K562 (cell line): ENCODE results near the gene TNFSF9. TPM values are rescaled to one million over a fixed set of nuclear protein-coding genes. Genes with fewer than 3 reads are reported as not detected.

ENCODE experiments used
- ASH1L ChIP-seq: fragments of 450-650 bp; IDR thresholded peaks from 2 replicates; pipeline ENCODE4 v1.6.1; 2018; ENCODE audit warnings: borderline replicate concordance, mild to moderate bottlenecking, low read depth; ENCODE audit not compliant: partially characterized antibody
- BRCA1 ChIP-seq, 2 experiments: fragments of 450-650 bp in 1 of 2; sonication (generic) in 1 of 2; formaldehyde crosslinking in 1 of 2; IDR thresholded peaks; 2 replicates each; pipeline versions ENCODE4 v1.5.0 to v1.6.1; 2017 to 2020; ENCODE audit warnings: mild to moderate bottlenecking in 1 of 2, missing genetic modification reagents in 1 of 2
- CAMTA2 ChIP-seq: fragments of 250-450 bp; sonication (Bioruptor Pico); conservative IDR thresholded peaks from 2 replicates; pipeline ENCODE4 v1.5.1; 2022
- ETV6 ChIP-seq, 3 experiments: fragments of 150-350 bp in 1 of 3; sonication (generic) in 1 of 3; formaldehyde crosslinking in 1 of 3; IDR thresholded peaks; 2 replicates each; pipeline versions ENCODE4 v1.6.1 to v1.8.0; 2014 to 2022; ENCODE audit warnings: borderline replicate concordance in 2 of 3, low read depth in 2 of 3, antibody characterized with exemption in 1 of 3, low read length in 1 of 3, mild to moderate bottlenecking in 1 of 3, missing genetic modification reagents in 1 of 3
- HNRNPLL ChIP-seq: fragments of 200-400 bp; formaldehyde crosslinking; IDR thresholded peaks from 2 replicates; pipeline ENCODE4 v1.6.1; 2017; ENCODE audit warnings: low read length, low read depth, mild to moderate bottlenecking; ENCODE audit not compliant: poor library complexity, severe bottlenecking
- ILF3 ChIP-seq: fragments of 450-650 bp; IDR thresholded peaks from 2 replicates; pipeline ENCODE4 v1.6.1; 2018; ENCODE audit warnings: antibody characterized with exemption, mild to moderate bottlenecking, moderate library complexity, borderline replicate concordance
- JUND ChIP-seq, 2 experiments: IDR thresholded peaks; 2 replicates in 1 of 2; 3 replicates in 1 of 2; pipeline ENCODE4 v1.6.1; 2011; ENCODE audit warnings: borderline replicate concordance in 2 of 2, low read depth in 2 of 2, low read length in 2 of 2, improper control_type of control experiment in 1 of 2, missing biosample characterization in 1 of 2, missing genetic modification characterization in 1 of 2, missing genetic modification reagents in 1 of 2
- NFE2L1 ChIP-seq: fragments of 450-650 bp; IDR thresholded peaks from 2 replicates; pipeline ENCODE4 v1.6.1; 2016; ENCODE audit warnings: missing genetic modification characterization, low read depth, mild to moderate bottlenecking, missing compliant biosample characterization, moderate library complexity, borderline replicate concordance
- NONO ChIP-seq, 2 experiments: fragments of 200-400 bp in 1 of 2; fragments of 450-650 bp in 1 of 2; formaldehyde crosslinking in 1 of 2; IDR thresholded peaks; 2 replicates each; pipeline ENCODE4 v1.6.1; 2017; ENCODE audit warnings: low read depth in 2 of 2, mild to moderate bottlenecking in 2 of 2, moderate library complexity in 2 of 2, low read length in 1 of 2
- SETDB1 ChIP-seq: IDR thresholded peaks from one replicate; pipeline ENCODE4 v1.6.1; 2012; ENCODE audit warnings: low read length, control low read depth, inconsistent platforms
- SMARCB1 ChIP-seq: IDR thresholded peaks from 2 replicates; pipeline ENCODE4 v1.6.1; 2011; ENCODE audit warnings: improper control_type of control experiment, low read depth; ENCODE audit not compliant: insufficient read length
- SRSF1 ChIP-seq: fragments of 200-400 bp; formaldehyde crosslinking; IDR thresholded peaks from 2 replicates; pipeline ENCODE4 v1.6.1; 2017; ENCODE audit warnings: mild to moderate bottlenecking, low read depth, low read length, moderate library complexity
- SRSF7 ChIP-seq: fragments of 200-400 bp; formaldehyde crosslinking; optimal IDR thresholded peaks from 2 replicates; pipeline ENCODE3; 2017; ENCODE audit warnings: mild to moderate bottlenecking, low read depth, low read length
- ZKSCAN1 ChIP-seq: fragments of 150-350 bp; IDR thresholded peaks from 2 replicates; pipeline ENCODE4 v1.6.1; 2016; ENCODE audit warnings: low read depth, low read length
- ZNF239 ChIP-seq: fragments of 250-450 bp; sonication (Bioruptor Pico); IDR thresholded peaks from 2 replicates; pipeline ENCODE4 v1.4.0; 2020; ENCODE audit warnings: mild to moderate bottlenecking
- ZNF384 ChIP-seq: IDR thresholded peaks from 2 replicates; pipeline ENCODE4 v1.6.1; 2012; ENCODE audit warnings: low read depth, low read length, improper control_type of control experiment
- ZNF76 ChIP-seq: fragments of 250-450 bp; sonication (Bioruptor Pico); IDR thresholded peaks from 2 replicates; pipeline ENCODE4 v1.4.0; 2020; ENCODE audit warnings: mild to moderate bottlenecking, moderate library complexity, borderline replicate concordance
- ZNF79 ChIP-seq: fragments of 250-450 bp; sonication (Bioruptor Pico); IDR thresholded peaks from 2 replicates; pipeline ENCODE4 v1.4.0; 2020; ENCODE audit warnings: low read depth, mild to moderate bottlenecking, moderate library complexity
- ZNF830 ChIP-seq: fragments of 250-450 bp; sonication (Bioruptor Pico); IDR thresholded peaks from 2 replicates; pipeline ENCODE4 v1.5.0; 2021; ENCODE audit warnings: mild to moderate bottlenecking
- polyA plus RNA-seq, 8 experiments: library from polyadenylated mRNA; depleted of rRNA in 4 of 8; stranded (reverse) in 5 of 8; unstranded in 3 of 8; fragments of >200 nt; fragmentation: Nextera tagmentation in 2 of 8; fragmentation: Illumina TruSeq in 1 of 8; extraction: Ambion mirVana in 2 of 8; extraction: Trizol in 1 of 8; gene quantifications; 2 replicates each; pipeline versions ENCODE4 v1.2.1 to v1.2.3, GENCODE V29; 2011 to 2014; ENCODE audit warnings: inconsistent platforms in 1 of 8, missing spikeins in 1 of 8
- total RNA-seq, 7 experiments: library from RNA; depleted of rRNA in 6 of 7; stranded (reverse); fragments of >200 nt in 6 of 7; fragmentation: Illumina TruSeq in 2 of 7; extraction: Trizol in 2 of 7; gene quantifications; 2 replicates each; pipeline versions ENCODE4 v1.2.1 to v1.2.3, GENCODE V29; 2011 to 2021; ENCODE audit warnings: low replicate concordance in 1 of 7
- TF ChIP-seq, protein P1 (sequence below): sonication (generic); formaldehyde crosslinking; IDR thresholded peaks from 2 replicates; pipeline ENCODE4 v1.8.1; 2022; ENCODE audit warnings: missing genetic modification reagents
- TF ChIP-seq, protein P2 (sequence below): fragments of 250-450 bp; sonication (Bioruptor Pico); IDR thresholded peaks from 2 replicates; pipeline ENCODE4 v1.8.0; 2022; ENCODE audit warnings: inconsistent platforms
- TF ChIP-seq, protein P3 (sequence below): sonication (generic); IDR thresholded peaks from 2 replicates; pipeline ENCODE4 v1.6.1; 2016
- TF ChIP-seq, protein P4 (sequence below): sonication (generic); formaldehyde crosslinking; IDR thresholded peaks from 2 replicates; pipeline ENCODE4 v1.8.0; 2023; ENCODE audit warnings: mild to moderate bottlenecking, missing genetic modification reagents

TNFSF9 gene
- total and polyA plus RNA-seq, 9 of the 15 experiments (the other 6 are each of a cell fraction or from before 2014, with no cell fraction given) = 1.4 to 17.9 (median 6.5) TPM

DNA sequence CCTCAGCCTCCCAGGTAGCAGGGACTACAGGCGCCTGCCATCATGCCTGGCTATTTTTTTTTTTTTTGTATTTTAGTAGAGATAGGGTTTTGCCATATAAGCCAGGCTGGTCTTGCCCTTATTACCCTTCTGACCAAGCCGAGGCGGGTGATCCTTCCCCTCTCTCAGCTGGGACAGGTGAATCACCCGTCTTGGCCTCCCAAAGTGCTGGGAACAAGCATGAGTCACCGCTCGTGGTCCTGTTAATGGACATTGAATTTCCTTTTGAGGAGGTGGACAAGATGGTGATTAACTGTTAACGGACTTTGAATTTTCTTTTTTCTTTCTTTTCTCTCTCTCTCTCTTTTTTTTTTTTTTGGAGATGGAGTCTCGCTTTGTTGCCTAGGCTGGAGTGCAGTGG is 49.5 kb downstream of the TNFSF9 start (continued):
- TF ChIP-seq, protein P1, sequence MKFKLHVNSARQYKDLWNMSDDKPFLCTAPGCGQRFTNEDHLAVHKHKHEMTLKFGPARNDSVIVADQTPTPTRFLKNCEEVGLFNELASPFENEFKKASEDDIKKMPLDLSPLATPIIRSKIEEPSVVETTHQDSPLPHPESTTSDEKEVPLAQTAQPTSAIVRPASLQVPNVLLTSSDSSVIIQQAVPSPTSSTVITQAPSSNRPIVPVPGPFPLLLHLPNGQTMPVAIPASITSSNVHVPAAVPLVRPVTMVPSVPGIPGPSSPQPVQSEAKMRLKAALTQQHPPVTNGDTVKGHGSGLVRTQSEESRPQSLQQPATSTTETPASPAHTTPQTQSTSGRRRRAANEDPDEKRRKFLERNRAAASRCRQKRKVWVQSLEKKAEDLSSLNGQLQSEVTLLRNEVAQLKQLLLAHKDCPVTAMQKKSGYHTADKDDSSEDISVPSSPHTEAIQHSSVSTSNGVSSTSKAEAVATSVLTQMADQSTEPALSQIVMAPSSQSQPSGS (CRISPR knock-in tag) = no peak
- TF ChIP-seq SMARCB1 (no peak), NONO (IDR thresholded peaks at IDR 0.05; ENCODE audit: low read depth in 2 of 2, low read length in 1 of 2) (no peak), ILF3 (no peak), ZKSCAN1 (no peak), ZNF79 (CRISPR knock-in tag) (no peak), HNRNPLL (no peak), ZNF239 (CRISPR knock-in tag) (no peak), JUND (IDR thresholded peaks at IDR 0.05; ENCODE audit: borderline replicate concordance, low read depth, low read length) (peak; percentile 93), JUND (tag; IDR thresholded peaks at IDR 0.05; ENCODE audit: borderline replicate concordance, low read depth, low read length) (peak; percentile 72; the same call in 1 of the 3 replicates), ZNF384 (no peak), SRSF1 (no peak), ZNF76 (no peak), NFE2L1 (no peak), ZNF830 (CRISPR knock-in tag) (no peak), ASH1L (no peak), BRCA1 (IDR thresholded peaks at IDR 0.05) (no peak), BRCA1 (CRISPR knock-in tag; IDR thresholded peaks at IDR 0.05) (no peak), CAMTA2 (CRISPR knock-in tag) (no peak), SRSF7 (no peak), ETV6 (IDR thresholded peaks at IDR 0.05; ENCODE audit: borderline replicate concordance in 1 of 2, low read depth in 2 of 2, low read length in 1 of 2) (no peak), ETV6 (CRISPR knock-in tag; IDR thresholded peaks at IDR 0.05; ENCODE audit: borderline replicate concordance) (no peak), SETDB1 (no peak)
- TF ChIP-seq, protein P2, sequence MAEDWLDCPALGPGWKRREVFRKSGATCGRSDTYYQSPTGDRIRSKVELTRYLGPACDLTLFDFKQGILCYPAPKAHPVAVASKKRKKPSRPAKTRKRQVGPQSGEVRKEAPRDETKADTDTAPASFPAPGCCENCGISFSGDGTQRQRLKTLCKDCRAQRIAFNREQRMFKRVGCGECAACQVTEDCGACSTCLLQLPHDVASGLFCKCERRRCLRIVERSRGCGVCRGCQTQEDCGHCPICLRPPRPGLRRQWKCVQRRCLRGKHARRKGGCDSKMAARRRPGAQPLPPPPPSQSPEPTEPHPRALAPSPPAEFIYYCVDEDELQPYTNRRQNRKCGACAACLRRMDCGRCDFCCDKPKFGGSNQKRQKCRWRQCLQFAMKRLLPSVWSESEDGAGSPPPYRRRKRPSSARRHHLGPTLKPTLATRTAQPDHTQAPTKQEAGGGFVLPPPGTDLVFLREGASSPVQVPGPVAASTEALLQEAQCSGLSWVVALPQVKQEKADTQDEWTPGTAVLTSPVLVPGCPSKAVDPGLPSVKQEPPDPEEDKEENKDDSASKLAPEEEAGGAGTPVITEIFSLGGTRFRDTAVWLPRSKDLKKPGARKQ (CRISPR knock-in tag) = no peak
- TF ChIP-seq, protein P3, sequence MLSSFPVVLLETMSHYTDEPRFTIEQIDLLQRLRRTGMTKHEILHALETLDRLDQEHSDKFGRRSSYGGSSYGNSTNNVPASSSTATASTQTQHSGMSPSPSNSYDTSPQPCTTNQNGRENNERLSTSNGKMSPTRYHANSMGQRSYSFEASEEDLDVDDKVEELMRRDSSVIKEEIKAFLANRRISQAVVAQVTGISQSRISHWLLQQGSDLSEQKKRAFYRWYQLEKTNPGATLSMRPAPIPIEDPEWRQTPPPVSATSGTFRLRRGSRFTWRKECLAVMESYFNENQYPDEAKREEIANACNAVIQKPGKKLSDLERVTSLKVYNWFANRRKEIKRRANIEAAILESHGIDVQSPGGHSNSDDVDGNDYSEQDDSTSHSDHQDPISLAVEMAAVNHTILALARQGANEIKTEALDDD = no peak
- TF ChIP-seq, protein P4, sequence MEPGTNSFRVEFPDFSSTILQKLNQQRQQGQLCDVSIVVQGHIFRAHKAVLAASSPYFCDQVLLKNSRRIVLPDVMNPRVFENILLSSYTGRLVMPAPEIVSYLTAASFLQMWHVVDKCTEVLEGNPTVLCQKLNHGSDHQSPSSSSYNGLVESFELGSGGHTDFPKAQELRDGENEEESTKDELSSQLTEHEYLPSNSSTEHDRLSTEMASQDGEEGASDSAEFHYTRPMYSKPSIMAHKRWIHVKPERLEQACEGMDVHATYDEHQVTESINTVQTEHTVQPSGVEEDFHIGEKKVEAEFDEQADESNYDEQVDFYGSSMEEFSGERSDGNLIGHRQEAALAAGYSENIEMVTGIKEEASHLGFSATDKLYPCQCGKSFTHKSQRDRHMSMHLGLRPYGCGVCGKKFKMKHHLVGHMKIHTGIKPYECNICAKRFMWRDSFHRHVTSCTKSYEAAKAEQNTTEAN (CRISPR knock-in tag) = no peak
